GM21737 (cell line): ENCODE data around the gene NSMCE1.

Source experiments
- ATAC-seq: cut with Tn5 transposase; IDR thresholded peaks from one replicate; pipeline ENCODE4 v1.9.1; 2021; ENCODE audit warnings: mild to moderate bottlenecking, moderate library complexity; ENCODE audit not compliant: unreplicated experiment

The NSMCE1 gene

DNA sequence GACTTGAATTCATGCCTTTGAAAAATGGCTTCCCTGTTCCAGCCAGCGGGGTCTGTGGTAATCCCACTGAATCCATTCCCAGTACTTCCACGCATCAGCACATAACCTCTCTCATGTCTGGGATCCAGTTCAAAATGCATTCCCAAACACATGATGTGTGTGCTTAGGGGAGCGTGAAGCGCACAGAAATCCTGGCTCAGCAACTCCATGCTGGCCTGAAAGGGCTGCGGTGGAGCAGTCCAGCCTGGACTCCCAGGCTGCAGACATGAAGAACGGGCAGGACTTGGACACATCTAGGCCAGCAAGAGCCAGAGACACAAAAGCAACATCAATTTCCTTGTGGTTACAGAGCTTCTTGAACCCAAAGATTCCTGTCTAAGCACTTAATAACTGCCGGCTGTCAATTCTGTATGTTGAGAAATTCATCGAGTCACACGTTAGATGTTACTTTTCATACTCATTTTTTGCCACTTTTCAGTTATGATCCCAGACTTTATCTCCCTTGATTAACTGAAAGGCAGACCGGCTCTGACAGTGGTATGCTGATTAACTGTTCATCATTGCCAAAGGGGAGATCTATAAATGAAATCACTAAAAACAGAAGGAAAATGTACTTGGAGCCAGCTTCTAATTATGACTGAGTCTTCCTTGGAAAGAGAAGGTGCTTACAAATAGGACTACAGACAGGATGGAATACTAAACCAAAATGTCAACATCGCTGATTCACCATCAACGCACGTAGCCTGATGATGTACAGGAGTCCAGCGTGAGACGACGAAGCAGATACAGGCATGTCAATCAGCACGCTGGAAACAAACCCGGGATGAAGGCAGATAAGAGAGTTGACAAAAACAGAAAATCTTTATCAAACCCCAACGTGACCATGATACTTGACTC lies 23.0 kb downstream of the NSMCE1 start:
- ATAC-seq: no peak

DNA sequence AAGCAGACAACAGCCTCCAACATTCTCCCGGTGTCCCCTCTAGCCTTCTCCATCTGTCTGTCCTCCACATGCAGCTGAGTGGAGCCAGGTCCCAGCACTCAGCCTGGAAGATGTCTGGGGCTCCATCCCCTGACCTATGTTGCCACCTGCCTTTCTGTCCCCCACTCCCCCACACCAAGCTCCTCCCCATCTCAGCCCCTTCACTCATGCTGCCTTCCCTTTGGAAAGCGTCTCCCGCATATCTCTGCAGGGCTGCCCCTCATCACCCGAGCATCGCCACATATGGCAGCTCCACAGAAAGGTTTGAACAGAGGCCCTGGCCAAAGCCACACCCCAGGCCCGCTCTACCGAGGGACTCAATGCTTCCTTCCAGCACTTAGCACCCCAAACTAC lies 24.2 kb downstream of the NSMCE1 start:
- no peak for ATAC-seq

GRCh38 chr16:27243725-27244362 lies 24.7 kb downstream of the NSMCE1 start:
- ATAC-seq: no peak

GRCh38 chr16:27242868-27243590 lies 25.5 kb downstream of the NSMCE1 start:
- no peak for ATAC-seq

DNA sequence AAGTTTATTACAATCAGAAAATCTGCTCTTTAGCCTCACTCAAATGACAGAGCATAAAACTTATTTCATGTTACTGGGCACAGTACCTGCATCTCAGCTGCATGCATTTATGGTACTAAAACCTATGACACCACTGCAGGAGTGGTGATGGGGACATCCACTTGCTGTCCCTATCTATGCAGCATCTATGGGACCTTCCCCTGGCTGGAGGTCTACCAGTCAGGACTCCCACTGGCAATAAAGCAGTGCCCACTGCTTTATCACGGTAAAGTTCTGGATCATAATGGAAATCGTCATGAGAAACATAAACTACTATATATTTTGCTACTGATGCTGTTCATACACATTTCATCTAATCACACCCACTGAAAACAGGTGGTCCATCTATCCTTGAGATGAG lies 26.2 kb downstream of the NSMCE1 start:
- no peak for ATAC-seq

DNA sequence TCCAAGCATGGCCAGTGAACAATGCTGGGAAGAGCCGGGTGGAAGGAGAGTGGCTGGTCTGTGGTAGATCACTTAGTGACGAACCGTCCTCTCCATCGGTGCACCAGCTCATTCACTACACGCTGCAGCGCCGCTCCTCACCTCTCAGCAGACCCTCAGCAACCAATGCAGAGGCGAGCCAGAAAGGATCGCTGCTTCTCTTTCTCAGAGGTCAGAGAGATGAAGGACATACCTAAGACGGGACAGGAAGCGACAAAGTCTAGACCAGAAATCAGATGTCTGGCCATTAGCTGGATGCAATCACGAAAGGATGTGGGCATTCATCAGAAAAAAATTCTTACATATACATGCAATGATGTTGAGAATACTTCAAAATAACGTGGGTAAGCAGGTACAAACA lies 26.9 kb downstream of the NSMCE1 start:
- no peak for ATAC-seq

- no peak for ATAC-seq
These were observed 27.5 kb downstream of the NSMCE1 start for GRCh38 chr16:27240948-27241531.

GRCh38 chr16:27239906-27240655 lies 28.5 kb downstream of the NSMCE1 start:
- ATAC-seq: no peak

- no peak for ATAC-seq
These were observed 29.5 kb downstream of the NSMCE1 start for GRCh38 chr16:27239026-27239425.

GRCh38 chr16:27238591-27238990 lies 30.0 kb downstream of the NSMCE1 start:
- ATAC-seq: no peak

GRCh38 chr16:27238016-27238587 lies 30.5 kb downstream of the NSMCE1 start:
- ATAC-seq: no peak

DNA sequence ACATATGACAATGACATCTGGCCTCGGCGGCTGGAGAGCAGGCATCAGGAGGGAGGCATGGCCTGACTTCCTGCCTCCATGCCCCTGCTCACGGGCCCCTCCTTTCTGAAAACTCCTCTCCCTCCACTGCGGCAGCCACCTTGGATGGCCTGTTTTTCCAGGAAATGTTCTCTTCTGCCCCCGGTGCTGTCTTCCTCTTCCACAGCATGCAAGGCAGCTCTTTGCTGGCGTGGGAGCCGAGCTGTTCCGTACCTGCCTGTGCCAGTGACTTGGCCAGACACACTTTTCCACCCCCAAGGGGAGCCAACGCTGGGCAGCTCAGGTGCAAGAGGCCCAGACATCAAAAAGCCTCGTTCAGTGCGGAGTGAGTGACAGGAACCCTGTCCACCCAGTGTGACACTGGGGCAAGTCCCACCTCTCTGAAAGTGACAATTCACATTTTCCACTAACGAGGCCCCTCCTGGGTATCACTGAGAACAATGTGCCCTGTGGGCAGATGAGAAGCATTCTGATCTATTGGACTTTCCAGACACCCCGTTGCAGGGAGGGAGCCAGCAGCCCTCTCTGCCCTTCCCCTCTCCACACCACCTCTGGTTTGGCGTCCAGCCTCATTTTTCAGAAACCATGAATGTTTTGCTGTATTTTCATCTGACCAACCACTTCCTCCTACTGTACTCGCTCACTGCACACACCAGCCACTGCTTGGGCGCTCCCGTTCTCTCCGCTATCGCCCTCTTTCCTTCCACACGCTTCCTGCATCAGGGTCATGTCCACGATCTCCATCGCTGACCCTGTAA lies 31.2 kb downstream of the NSMCE1 start:
- ATAC-seq: peak; percentile 38

DNA sequence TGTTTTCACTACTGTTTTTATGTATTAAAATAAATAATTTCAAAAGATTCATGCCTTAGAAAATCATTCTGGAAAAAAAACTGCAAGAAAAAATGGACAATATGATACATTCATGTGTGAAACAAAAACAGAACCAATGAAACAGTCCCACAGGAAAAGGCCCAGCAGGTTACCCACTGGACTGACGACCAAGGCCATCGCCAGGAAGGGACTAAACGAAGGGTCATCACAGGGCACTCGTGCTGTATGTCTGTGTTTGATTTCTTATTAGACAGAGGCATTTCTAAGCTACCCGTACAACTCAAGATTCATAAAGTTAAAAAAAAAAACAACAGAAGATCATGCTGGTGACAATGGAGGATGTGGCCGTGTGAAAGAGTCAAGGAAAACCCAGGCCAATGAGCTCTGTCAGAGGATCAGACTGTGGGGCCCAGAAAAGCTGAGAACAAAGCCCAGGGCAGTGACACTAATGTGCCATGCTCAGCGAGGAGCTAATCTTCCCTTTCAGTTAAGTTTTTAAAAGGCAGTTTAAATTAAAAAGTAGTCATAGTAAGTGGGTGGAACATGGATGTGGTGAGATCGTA lies 31.8 kb downstream of the NSMCE1 start:
- ATAC-seq: no peak

- ATAC-seq: no peak
These were observed 32.7 kb downstream of the NSMCE1 start for GRCh38 chr16:27235938-27236245.

- ATAC-seq: no peak
These were observed 33.3 kb downstream of the NSMCE1 start for GRCh38 chr16:27235055-27235937.

DNA sequence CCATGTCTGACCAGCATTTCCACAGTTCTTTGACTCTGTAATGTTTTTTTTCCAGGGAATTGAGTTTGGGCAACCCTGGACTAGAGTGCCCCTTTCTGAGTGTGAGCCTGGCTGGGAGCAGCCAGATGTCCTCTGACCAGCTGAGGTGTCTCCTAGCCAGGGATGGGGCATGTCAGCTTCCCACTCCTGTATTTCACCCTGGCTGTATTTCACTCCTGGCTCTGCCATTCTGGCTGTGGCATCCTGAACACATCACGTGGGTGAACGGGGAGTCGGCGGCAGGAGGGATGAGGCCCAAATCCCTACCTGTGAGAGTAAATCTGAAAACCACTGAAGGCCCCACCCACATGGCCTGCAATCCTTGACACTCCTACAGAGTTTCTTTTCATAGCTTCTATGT lies 34.0 kb downstream of the NSMCE1 start:
- no peak for ATAC-seq

DNA sequence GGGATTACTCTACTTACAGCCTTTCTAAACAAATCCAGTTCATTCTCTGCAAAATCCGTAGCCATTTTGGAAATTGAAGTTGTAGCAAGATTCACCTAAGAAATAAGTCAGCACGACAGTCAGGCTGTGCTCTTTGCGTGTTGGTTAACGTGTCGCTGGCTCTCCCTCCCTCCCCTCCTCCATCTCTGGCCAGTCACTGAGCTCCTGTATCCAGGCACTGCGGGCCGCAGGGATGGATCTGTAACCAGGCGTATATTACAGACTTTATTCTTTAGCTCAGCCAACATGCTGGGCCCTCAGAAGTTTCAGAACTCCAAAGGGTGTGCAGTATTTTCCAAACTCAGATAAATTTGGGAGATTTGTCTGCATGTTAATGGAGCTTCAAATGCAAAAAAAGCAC lies 34.4 kb downstream of the NSMCE1 start:
- ATAC-seq: no peak

DNA sequence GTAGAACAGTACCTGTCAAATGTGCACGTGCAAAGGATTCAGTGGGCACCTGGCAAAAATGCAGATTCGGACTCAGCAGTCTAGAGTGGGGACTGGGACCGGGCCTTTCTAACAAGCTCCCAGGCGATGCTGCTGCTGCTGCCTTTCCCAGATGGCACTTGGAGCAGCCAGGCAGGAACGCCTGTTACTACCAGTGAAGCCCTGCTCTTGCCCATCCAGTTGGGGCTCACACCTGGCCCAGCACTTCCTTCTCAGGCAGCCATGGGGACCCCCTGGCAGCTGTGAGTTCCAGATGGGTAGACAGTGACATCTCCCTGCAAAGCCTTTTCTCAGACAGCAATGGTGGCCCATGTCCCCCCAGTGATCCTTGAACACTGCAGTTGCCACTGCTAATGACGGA lies 34.8 kb downstream of the NSMCE1 start:
- no peak for ATAC-seq
